HCT116 (cell line): ENCODE measurements around the gene DHRS2. TPM values are rescaled to one million over a fixed set of nuclear protein-coding genes. Genes with fewer than 3 reads are reported as not detected.

Source experiments
- ATAC-seq: fragments of 200-7000 bp; cut with Tn5 transposase; 2 replicates; pipeline ENCODE4 v1.9.1; 2020; ENCODE audit warnings: mild to moderate bottlenecking, moderate library complexity
- BruUV-seq: library from RNA; stranded (reverse); fragments of 400-500 nt; replicated peaks from 2 replicates; lab custom pipeline; 2021; lab: Mats Ljungman, UMichigan
- CTCF ChIA-PET: fragments of 300-600 bp; sonication (Branson Sonifier 250); formaldehyde crosslinking; loops from one replicate; lab custom pipeline; 2021; ENCODE audit warnings: antibody characterized with exemption; lab: Charles Lee
- POLR2A ChIA-PET: fragments of 300-600, 350-600 bp; sonication (Branson Sonifier 250); formaldehyde crosslinking; loops from one replicate; lab custom pipeline; 2021; ENCODE audit warnings: antibody characterized with exemption; lab: Charles Lee
- RAD21 ChIA-PET, 2 experiments: fragments of 300-600 bp; sonication (Branson Sonifier 250); formaldehyde crosslinking; loops; one replicate each; lab custom pipeline; 2023; ENCODE audit warnings: low total read pairs in 2 of 2; ENCODE audit not compliant: uncharacterized antibody in 2 of 2, unreplicated experiment in 2 of 2, low non-redundant PET in 1 of 2; lab: Charles Lee
- DNase-seq: peaks from one replicate; pipeline ENCODE4 v3.0.0-alpha.2; 2010; ENCODE audit warnings: low read depth, low spot score
- H2AFZ ChIP-seq: fragments of 200-600 bp; shearing (Covaris generic), sonication (generic); 2 replicates; pipeline ENCODE4 v1.6.1; 2017; ENCODE audit warnings: low read depth, mixed run types, mixed read lengths, antibody characterized with exemption, low read length; ENCODE audit not compliant: poor library complexity, severe bottlenecking
- H3K27ac ChIP-seq: 2 replicates; pipeline ENCODE4 v1.5.1; 2012; ENCODE audit warnings: low read depth, low read length
- H3K27me3 ChIP-seq: fragments of 200-600 bp; sonication (generic); 2 replicates; pipeline ENCODE4 v1.6.1; 2016; ENCODE audit warnings: mixed run types, low read length, mixed read lengths; ENCODE audit not compliant: insufficient read depth
- H3K36me3 ChIP-seq, 2 experiments: fragments of 200-500 bp in 1 of 2; fragments of 200-600 bp in 1 of 2; sonication (Bioruptor generic) in 1 of 2; sonication (generic) in 1 of 2; 2 replicates each; pipeline versions ENCODE4 v1.5.1 to v1.6.1; 2014 to 2016; ENCODE audit warnings: low read length in 2 of 2, inconsistent platforms in 1 of 2, mixed read lengths in 1 of 2, mixed run types in 1 of 2; ENCODE audit not compliant: insufficient read depth in 2 of 2, control insufficient read depth in 1 of 2
- H3K4me1 ChIP-seq, 2 experiments: fragments of 200-600 bp in 1 of 2; sonication (generic) in 1 of 2; 2 replicates each; pipeline versions ENCODE4 v1.5.1 to v1.6.1; 2012 to 2017; ENCODE audit warnings: low read length in 2 of 2, inconsistent platforms in 1 of 2, mild to moderate bottlenecking in 1 of 2, mixed read lengths in 1 of 2, mixed run types in 1 of 2, moderate library complexity in 1 of 2; ENCODE audit not compliant: insufficient read depth in 2 of 2, control insufficient read depth in 1 of 2
- H3K4me2 ChIP-seq: fragments of 200-600 bp; sonication (generic); 2 replicates; pipeline ENCODE4 v1.6.1; 2017; ENCODE audit warnings: mixed run types, low read length, mixed read lengths
- H3K4me3 ChIP-seq, 2 experiments: fragments of 200-600 bp in 1 of 2; sonication (generic) in 1 of 2; replicated peaks in 1 of 2; 2 replicates each; pipeline ENCODE4 v1.5.1; 2011 to 2016; ENCODE audit warnings: low read length in 2 of 2, control low read depth in 1 of 2, low read depth in 1 of 2, mild to moderate bottlenecking in 1 of 2, mixed read lengths in 1 of 2, mixed run types in 1 of 2
- H3K79me2 ChIP-seq: fragments of 200-600 bp; sonication (generic); 2 replicates; pipeline ENCODE4 v1.6.1; 2017; ENCODE audit warnings: mild to moderate bottlenecking, mixed run types, low read length, moderate library complexity, mixed read lengths; ENCODE audit not compliant: insufficient read depth
- H3K9ac ChIP-seq: fragments of 200-600 bp; sonication (generic); 2 replicates; pipeline ENCODE4 v1.6.1; 2016; ENCODE audit warnings: low read length, mixed read lengths
- H3K9me2 ChIP-seq: fragments of 200-600 bp; sonication (generic), shearing (Covaris generic); 2 replicates; pipeline ENCODE4 v1.6.1; 2017; ENCODE audit warnings: mixed run types, mild to moderate bottlenecking, moderate library complexity; ENCODE audit not compliant: insufficient read depth
- H3K9me3 ChIP-seq, 2 experiments: fragments of 200-500 bp in 1 of 2; fragments of 200-600 bp in 1 of 2; sonication (Bioruptor generic) in 1 of 2; sonication (generic) in 1 of 2; 2 replicates each; pipeline ENCODE4 v1.6.1; 2014 to 2017; ENCODE audit warnings: low read length in 2 of 2, mixed read lengths in 2 of 2, inconsistent platforms in 1 of 2, low read depth in 1 of 2, mild to moderate bottlenecking in 1 of 2, mixed run types in 1 of 2, moderate library complexity in 1 of 2; ENCODE audit not compliant: control insufficient read depth in 1 of 2, insufficient read depth in 1 of 2
- H4K20me1 ChIP-seq: fragments of 200-600 bp; sonication (generic), shearing (Covaris generic); 2 replicates; pipeline ENCODE4 v1.6.1; 2017; ENCODE audit warnings: mixed run types, mild to moderate bottlenecking, moderate library complexity; ENCODE audit not compliant: insufficient read depth
- CBX3 ChIP-seq: IDR thresholded peaks from 2 replicates; pipeline ENCODE4 v1.6.1; 2012; ENCODE audit warnings: low read depth
- CEBPB ChIP-seq: IDR thresholded peaks from 2 replicates; pipeline ENCODE4 v1.6.1; 2012; ENCODE audit warnings: low read depth
- ELF1 ChIP-seq: IDR thresholded peaks from 2 replicates; pipeline ENCODE4 v1.6.1; 2012; ENCODE audit warnings: low read depth, borderline replicate concordance
- EZH2 ChIP-seq: fragments of 200-600 bp; sonication (generic); IDR thresholded peaks from 2 replicates; pipeline ENCODE4 v1.6.1; 2017; ENCODE audit warnings: antibody characterized with exemption, mixed run types
- EZH2phosphoT487 ChIP-seq: fragments of 200-600 bp; IDR thresholded peaks from 2 replicates; pipeline ENCODE4 v1.6.1; 2018; ENCODE audit warnings: antibody characterized with exemption, borderline replicate concordance
- FOSL1 ChIP-seq: IDR thresholded peaks from 2 replicates; pipeline ENCODE4 v1.6.1; 2012; ENCODE audit warnings: low read depth
- JUND ChIP-seq: IDR thresholded peaks from 2 replicates; pipeline ENCODE4 v1.6.1; 2012
- POLR2A ChIP-seq: IDR thresholded peaks from 2 replicates; pipeline ENCODE4 v1.7.0; 2011; ENCODE audit warnings: borderline replicate concordance; ENCODE audit not compliant: insufficient read depth, insufficient read length; ENCODE audit errors: extremely low read depth
- TCF7L2 ChIP-seq: IDR thresholded peaks from 2 replicates; pipeline ENCODE4 v1.7.0; 2011; ENCODE audit warnings: borderline replicate concordance, inconsistent platforms; ENCODE audit not compliant: insufficient read depth, insufficient read length; ENCODE audit errors: extremely low read depth
- YY1 ChIP-seq: IDR thresholded peaks from 2 replicates; pipeline ENCODE4 v1.6.1; 2011; ENCODE audit warnings: low read length, low read depth, moderate library complexity, mild to moderate bottlenecking; ENCODE audit not compliant: insufficient replicate concordance; ENCODE audit errors: extremely low read depth
- ZFX ChIP-seq: fragments of 450-650 bp; IDR thresholded peaks from 2 replicates; pipeline ENCODE4 v1.6.1; 2017
- ZNF274 ChIP-seq: fragments of 200-500 bp; sonication (Bioruptor generic); IDR thresholded peaks from 2 replicates; pipeline ENCODE4 v1.6.1; 2014; ENCODE audit warnings: mild to moderate bottlenecking, low read depth, low read length, inconsistent platforms
- intact Hi-C: fragments of 100-400 bp; cut with micrococcal nuclease; formaldehyde crosslinking; loops from 2 replicates; pipeline ENCODE4 v1.10.0; 2022
- total RNA-seq: library from RNA; stranded (reverse); gene quantifications from one replicate; pipeline ENCODE4 v1.2.1, GENCODE V29; 2021; ENCODE audit not compliant: unreplicated experiment
- TF ChIP-seq, protein P1 (sequence below): IDR thresholded peaks from 2 replicates; pipeline ENCODE4 v1.6.1; 2012; ENCODE audit warnings: low read depth
- TF ChIP-seq, protein P2 (sequence below), 3 experiments: fragments of 200-600 bp in 1 of 3; sonication (generic) in 1 of 3; IDR thresholded peaks in 2 of 3; conservative IDR thresholded peaks in 1 of 3; 2 replicates each; pipeline ENCODE4 v1.5.1; 2012 to 2017; ENCODE audit warnings: low read depth in 2 of 3, low read length in 2 of 3, antibody characterized with exemption in 1 of 3, borderline replicate concordance in 1 of 3, control low read depth in 1 of 3, mild to moderate bottlenecking in 1 of 3, mixed read lengths in 1 of 3, mixed run types in 1 of 3, moderate library complexity in 1 of 3; ENCODE audit not compliant: insufficient read depth in 1 of 3
- TF ChIP-seq, protein P3 (sequence below): IDR thresholded peaks from 2 replicates; pipeline ENCODE4 v1.6.1; 2011; ENCODE audit warnings: mild to moderate bottlenecking, low read length, moderate library complexity; ENCODE audit not compliant: insufficient replicate concordance; ENCODE audit errors: extremely low read depth

The DHRS2 gene
- total RNA-seq, 1 experiment from 2014 or later, result 10.0 TPM

- Histone ChIP-seq H3K4me3 (no peak overlapping the region), H3K4me2 (no peak overlapping the region), H3K9me2 (no peaks in the 10 kb centered on the region), H3K27me3 (peaks cover 5% of the 10 kb centered on the region; the same call in 1 of the 2 replicates), H3K9me3 (no peaks in the 10 kb centered on the region), H3K27ac (no peak overlapping the region), H2AFZ (no peak overlapping the region), H3K79me2 (no peaks in the 10 kb centered on the region), H4K20me1 (no peaks in the 10 kb centered on the region), H3K9ac (no peak overlapping the region), H3K36me3 (no peaks in the 10 kb centered on the region), H3K4me1 (no peaks in the 10 kb centered on the region)
- intact Hi-C loops, result loop anchor here (2.0 kb wide), 1 partner anchor 286 kb away; the partner anchor contains the start of gene DHRS4
- TF ChIP-seq CBX3 (no peak), TCF7L2 (no peak), YY1 (no peak), ZNF274 (no peak), FOSL1 (no peak), EZH2phosphoT487 (no peak), ZFX (no peak), ELF1 (no peak), EZH2 (no peak), CEBPB (no peak), JUND (no peak), POLR2A (no peak)
- TF ChIP-seq, protein P1, sequence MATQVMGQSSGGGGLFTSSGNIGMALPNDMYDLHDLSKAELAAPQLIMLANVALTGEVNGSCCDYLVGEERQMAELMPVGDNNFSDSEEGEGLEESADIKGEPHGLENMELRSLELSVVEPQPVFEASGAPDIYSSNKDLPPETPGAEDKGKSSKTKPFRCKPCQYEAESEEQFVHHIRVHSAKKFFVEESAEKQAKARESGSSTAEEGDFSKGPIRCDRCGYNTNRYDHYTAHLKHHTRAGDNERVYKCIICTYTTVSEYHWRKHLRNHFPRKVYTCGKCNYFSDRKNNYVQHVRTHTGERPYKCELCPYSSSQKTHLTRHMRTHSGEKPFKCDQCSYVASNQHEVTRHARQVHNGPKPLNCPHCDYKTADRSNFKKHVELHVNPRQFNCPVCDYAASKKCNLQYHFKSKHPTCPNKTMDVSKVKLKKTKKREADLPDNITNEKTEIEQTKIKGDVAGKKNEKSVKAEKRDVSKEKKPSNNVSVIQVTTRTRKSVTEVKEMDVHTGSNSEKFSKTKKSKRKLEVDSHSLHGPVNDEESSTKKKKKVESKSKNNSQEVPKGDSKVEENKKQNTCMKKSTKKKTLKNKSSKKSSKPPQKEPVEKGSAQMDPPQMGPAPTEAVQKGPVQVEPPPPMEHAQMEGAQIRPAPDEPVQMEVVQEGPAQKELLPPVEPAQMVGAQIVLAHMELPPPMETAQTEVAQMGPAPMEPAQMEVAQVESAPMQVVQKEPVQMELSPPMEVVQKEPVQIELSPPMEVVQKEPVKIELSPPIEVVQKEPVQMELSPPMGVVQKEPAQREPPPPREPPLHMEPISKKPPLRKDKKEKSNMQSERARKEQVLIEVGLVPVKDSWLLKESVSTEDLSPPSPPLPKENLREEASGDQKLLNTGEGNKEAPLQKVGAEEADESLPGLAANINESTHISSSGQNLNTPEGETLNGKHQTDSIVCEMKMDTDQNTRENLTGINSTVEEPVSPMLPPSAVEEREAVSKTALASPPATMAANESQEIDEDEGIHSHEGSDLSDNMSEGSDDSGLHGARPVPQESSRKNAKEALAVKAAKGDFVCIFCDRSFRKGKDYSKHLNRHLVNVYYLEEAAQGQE, result no peak
- TF ChIP-seq, protein P2, sequence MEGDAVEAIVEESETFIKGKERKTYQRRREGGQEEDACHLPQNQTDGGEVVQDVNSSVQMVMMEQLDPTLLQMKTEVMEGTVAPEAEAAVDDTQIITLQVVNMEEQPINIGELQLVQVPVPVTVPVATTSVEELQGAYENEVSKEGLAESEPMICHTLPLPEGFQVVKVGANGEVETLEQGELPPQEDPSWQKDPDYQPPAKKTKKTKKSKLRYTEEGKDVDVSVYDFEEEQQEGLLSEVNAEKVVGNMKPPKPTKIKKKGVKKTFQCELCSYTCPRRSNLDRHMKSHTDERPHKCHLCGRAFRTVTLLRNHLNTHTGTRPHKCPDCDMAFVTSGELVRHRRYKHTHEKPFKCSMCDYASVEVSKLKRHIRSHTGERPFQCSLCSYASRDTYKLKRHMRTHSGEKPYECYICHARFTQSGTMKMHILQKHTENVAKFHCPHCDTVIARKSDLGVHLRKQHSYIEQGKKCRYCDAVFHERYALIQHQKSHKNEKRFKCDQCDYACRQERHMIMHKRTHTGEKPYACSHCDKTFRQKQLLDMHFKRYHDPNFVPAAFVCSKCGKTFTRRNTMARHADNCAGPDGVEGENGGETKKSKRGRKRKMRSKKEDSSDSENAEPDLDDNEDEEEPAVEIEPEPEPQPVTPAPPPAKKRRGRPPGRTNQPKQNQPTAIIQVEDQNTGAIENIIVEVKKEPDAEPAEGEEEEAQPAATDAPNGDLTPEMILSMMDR (IDR thresholded peaks at IDR 0.05 in 2 of 3, conservative IDR thresholded peaks at IDR 0.05 in 1 of 3; ENCODE audit: borderline replicate concordance in 1 of 3, insufficient read depth in 1 of 3, low read depth in 2 of 3, low read length in 2 of 3), result no peak
- TF ChIP-seq, protein P3, sequence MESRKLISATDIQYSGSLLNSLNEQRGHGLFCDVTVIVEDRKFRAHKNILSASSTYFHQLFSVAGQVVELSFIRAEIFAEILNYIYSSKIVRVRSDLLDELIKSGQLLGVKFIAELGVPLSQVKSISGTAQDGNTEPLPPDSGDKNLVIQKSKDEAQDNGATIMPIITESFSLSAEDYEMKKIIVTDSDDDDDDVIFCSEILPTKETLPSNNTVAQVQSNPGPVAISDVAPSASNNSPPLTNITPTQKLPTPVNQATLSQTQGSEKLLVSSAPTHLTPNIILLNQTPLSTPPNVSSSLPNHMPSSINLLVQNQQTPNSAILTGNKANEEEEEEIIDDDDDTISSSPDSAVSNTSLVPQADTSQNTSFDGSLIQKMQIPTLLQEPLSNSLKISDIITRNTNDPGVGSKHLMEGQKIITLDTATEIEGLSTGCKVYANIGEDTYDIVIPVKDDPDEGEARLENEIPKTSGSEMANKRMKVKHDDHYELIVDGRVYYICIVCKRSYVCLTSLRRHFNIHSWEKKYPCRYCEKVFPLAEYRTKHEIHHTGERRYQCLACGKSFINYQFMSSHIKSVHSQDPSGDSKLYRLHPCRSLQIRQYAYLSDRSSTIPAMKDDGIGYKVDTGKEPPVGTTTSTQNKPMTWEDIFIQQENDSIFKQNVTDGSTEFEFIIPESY, result no peak
- ATAC-seq (no peak), DNase-seq (no peak)
- POLR2A ChIA-PET, result no interaction called here
- CTCF ChIA-PET, result interaction anchor here (1.5 to 2.0 kb wide), 3 partner anchors 35 to 244 kb away, joined by 5 to 47 read pairs (median 13); no protein-coding TSS in a partner anchor
- RAD21 ChIA-PET, result no interaction called here
- no TSS peak for BruUV-seq
Measured at GRCh38 chr14:23667134-23667533, 31.0 kb downstream of the DHRS2 start.
